Measurements from ENCODE around the gene UBE2I.

GRCh38 chr16:1311212-1311737, 1.8 kb downstream of the UBE2I start:
- TF ChIP-seq CTCF (conservative IDR thresholded peaks at IDR 0.05) (no peak), EZH2 (IDR thresholded peaks at IDR 0.05; ENCODE audit: low read depth) (no peak)
